HEK293T (cell line): Measurements from ENCODE around the gene SNRNP40.

ENCODE experiments used
- CTCF ChIA-PET: fragments of 350-600 bp; formaldehyde crosslinking; extraction: SDS; loops from one replicate; lab custom pipeline; 2021; ENCODE audit warnings: antibody characterized with exemption, inconsistent platforms; lab: Yijun Ruan, JAX
- POLR2A ChIA-PET: fragments of 350-600 bp; formaldehyde crosslinking; extraction: SDS; loops from one replicate; lab custom pipeline; 2020; ENCODE audit warnings: antibody characterized with exemption, inconsistent platforms; lab: Yijun Ruan, JAX
- DNase-seq: peaks from one replicate; pipeline ENCODE4 v3.0.0; 2012; ENCODE audit warnings: mixed read lengths; ENCODE audit errors: extremely low spot score
- ARNT ChIP-seq: fragments of 450-650 bp; IDR thresholded peaks from 2 replicates; pipeline ENCODE4 v1.6.1; 2017; ENCODE audit warnings: mild to moderate bottlenecking
- BHLHE40 ChIP-seq: fragments of 450-650 bp; IDR thresholded peaks from 2 replicates; pipeline ENCODE4 v1.6.1; 2016; ENCODE audit warnings: mild to moderate bottlenecking, moderate library complexity, borderline replicate concordance
- CTBP1 ChIP-seq: fragments of 450-650 bp; IDR thresholded peaks from 2 replicates; pipeline ENCODE4 v1.6.1; 2016; ENCODE audit warnings: borderline replicate concordance
- ELF4 ChIP-seq: fragments of 450-650 bp; IDR thresholded peaks from 2 replicates; pipeline ENCODE4 v1.6.1; 2017; ENCODE audit warnings: antibody characterized with exemption
- FOXA1 ChIP-seq: fragments of 450-650 bp; IDR thresholded peaks from 2 replicates; pipeline ENCODE4 v1.6.1; 2016; ENCODE audit warnings: mild to moderate bottlenecking
- FOXK2 ChIP-seq: fragments of 450-650 bp; IDR thresholded peaks from 2 replicates; pipeline ENCODE4 v1.6.1; 2016; ENCODE audit warnings: mild to moderate bottlenecking
- FOXM1 ChIP-seq: fragments of 450-650 bp; IDR thresholded peaks from 2 replicates; pipeline ENCODE4 v1.6.1; 2017; ENCODE audit warnings: mild to moderate bottlenecking, borderline replicate concordance
- HDGF ChIP-seq: fragments of 450-650 bp; IDR thresholded peaks from 2 replicates; pipeline ENCODE4 v1.6.1; 2017; ENCODE audit warnings: antibody characterized with exemption, borderline replicate concordance
- L3MBTL2 ChIP-seq: fragments of 450-650 bp; conservative IDR thresholded peaks from 2 replicates; pipeline ENCODE4 v1.6.1; 2016; ENCODE audit warnings: mild to moderate bottlenecking
- LEF1 ChIP-seq: fragments of 450-650 bp; IDR thresholded peaks from 2 replicates; pipeline ENCODE4 v1.6.1; 2017; ENCODE audit warnings: mild to moderate bottlenecking, borderline replicate concordance
- NFRKB ChIP-seq: fragments of 450-650 bp; IDR thresholded peaks from 2 replicates; pipeline ENCODE4 v1.6.1; 2016; ENCODE audit warnings: mild to moderate bottlenecking, moderate library complexity
- SP1 ChIP-seq: fragments of 450-650 bp; IDR thresholded peaks from 2 replicates; pipeline ENCODE4 v1.6.1; 2017
- SUZ12 ChIP-seq: fragments of 450-650 bp; IDR thresholded peaks from 2 replicates; pipeline ENCODE4 v1.6.1; 2016; ENCODE audit warnings: mild to moderate bottlenecking
- TARDBP ChIP-seq: fragments of 450-650 bp; IDR thresholded peaks from 2 replicates; pipeline ENCODE4 v1.6.1; 2016
- ZNF384 ChIP-seq: fragments of 450-650 bp; IDR thresholded peaks from 2 replicates; pipeline ENCODE4 v1.6.1; 2016
- TF ChIP-seq, protein P1 (sequence below): fragments of 450-650 bp; IDR thresholded peaks from 2 replicates; pipeline ENCODE4 v1.6.1; 2016

SNRNP40 gene

DNA sequence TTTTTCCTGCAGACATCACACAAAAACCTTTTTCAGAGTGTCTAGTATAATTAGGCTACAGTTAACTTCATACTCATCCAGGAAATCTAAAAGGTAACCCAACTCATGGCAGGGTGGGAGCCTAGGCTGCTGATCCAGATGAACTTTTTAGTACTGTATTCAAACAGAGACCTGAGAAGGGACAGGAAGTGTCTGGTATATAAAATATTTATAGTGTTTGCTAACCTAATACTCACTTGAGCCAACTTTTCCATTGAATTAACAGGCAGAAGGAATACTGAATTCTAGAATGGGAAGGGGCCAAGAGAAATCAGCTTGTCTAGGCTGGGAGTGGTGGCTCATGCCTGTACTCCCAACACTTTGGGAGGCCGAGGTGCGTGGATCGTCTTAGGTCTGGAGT lies 34.7 kb downstream of the SNRNP40 start:
- no peak for DNase-seq
- ChIA-PET CTCF (no interaction called here), POLR2A (no interaction called here)
- TF ChIP-seq LEF1 (no peak), ZNF384 (no peak), FOXA1 (no peak), CTBP1 (no peak), FOXK2 (no peak), TARDBP (no peak), BHLHE40 (no peak), ARNT (no peak), ELF4 (no peak), SP1 (no peak), HDGF (no peak), L3MBTL2 (no peak), SUZ12 (no peak), NFRKB (no peak), FOXM1 (no peak)
- TF ChIP-seq, protein P1, sequence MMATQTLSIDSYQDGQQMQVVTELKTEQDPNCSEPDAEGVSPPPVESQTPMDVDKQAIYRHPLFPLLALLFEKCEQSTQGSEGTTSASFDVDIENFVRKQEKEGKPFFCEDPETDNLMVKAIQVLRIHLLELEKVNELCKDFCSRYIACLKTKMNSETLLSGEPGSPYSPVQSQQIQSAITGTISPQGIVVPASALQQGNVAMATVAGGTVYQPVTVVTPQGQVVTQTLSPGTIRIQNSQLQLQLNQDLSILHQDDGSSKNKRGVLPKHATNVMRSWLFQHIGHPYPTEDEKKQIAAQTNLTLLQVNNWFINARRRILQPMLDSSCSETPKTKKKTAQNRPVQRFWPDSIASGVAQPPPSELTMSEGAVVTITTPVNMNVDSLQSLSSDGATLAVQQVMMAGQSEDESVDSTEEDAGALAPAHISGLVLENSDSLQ: no peak

DNA sequence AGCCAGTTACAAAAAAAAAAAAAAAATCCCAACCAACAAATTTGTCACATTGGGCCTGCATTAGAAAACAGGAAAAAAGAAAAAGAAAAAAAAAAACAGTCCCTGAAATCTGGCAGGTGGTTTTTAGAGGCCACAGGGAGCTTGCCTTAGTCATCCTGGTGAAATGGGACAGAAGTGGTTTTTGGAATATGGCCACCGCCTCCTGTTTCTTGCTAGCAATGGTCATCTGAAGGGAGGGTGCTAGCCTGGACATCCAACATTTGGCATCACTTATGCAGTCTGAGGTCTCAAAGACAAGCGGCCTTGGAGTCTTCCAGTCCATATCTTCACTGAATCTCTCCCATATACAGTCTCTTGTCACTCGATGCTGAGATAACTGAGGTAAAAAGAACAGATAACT lies 36.8 kb downstream of the SNRNP40 start:
- no peak for TF ChIP-seq SUZ12
- POLR2A ChIA-PET: no interaction called here
- CTCF ChIA-PET: no interaction called here
- no peak for DNase-seq

DNA sequence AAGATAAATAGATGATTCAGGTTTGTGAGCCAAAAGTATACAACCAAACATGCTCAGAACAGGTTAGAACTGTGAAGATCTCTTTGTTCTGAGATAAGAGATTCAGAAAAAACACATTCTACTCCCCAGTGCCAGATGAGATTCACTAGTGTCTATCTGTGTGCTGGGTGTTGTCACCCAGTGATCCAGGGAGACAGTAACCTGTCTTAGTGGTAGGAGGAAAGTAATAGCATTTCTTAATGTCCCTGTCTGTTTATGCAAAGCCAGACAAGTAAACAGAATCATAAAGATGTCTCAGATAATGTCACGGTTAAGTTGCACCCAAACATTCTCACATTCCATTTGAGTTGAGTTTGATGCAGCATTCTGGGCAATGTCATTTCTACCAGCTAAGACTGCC lies 38.0 kb downstream of the SNRNP40 start:
- TF ChIP-seq ELF4: no peak
- no peak for TF ChIP-seq SUZ12
- no peak for TF ChIP-seq LEF1
- TF ChIP-seq HDGF: no peak
- TF ChIP-seq CTBP1: no peak
- no peak for TF ChIP-seq NFRKB
- no peak for TF ChIP-seq ZNF384
- DNase-seq: no peak
- CTCF ChIA-PET: no interaction called here
- POLR2A ChIA-PET: no interaction called here

DNA sequence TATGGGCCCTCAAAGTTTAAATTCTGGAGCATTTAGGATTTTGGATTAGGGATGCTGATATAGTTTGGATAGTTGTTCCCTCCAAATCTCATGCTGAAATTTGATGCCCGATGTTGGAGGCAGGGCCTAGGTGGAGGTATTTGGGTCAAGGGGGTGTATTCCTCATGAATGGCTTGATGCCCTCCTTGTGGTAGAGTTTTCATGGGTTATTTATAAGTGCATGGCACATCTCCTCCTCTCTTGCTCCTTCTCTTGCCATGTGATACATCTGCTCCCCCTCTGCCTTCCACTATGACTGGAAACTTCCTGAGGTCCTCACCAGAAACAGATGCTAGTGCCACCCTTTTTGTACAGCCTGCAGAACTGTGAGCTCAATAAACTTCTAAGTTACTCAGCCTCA lies 39.4 kb downstream of the SNRNP40 start:
- POLR2A ChIA-PET: no interaction called here
- CTCF ChIA-PET: no interaction called here

DNA sequence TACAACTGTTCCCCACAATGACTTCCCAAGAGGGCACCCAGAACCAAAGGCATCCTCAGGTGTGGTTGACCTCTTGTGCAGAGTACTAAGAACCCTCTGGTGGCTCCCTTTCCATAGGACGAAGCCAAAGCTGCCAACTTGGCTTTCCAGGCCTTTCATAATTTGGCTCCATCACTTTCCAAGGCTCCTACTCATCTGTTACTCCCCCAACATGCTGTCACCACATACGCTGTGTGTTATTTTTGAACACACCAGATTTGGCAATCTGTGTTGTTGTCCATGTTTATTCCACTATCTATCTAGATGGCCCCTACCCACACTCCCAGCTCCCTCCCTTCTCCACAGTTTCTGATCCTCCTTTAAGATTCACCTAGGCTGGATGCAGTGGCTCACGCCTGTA lies 46.7 kb downstream of the SNRNP40 start:
- CTCF ChIA-PET: no interaction called here

More for the DNA sequence above, 39.4 kb downstream of the SNRNP40 start:
- TF ChIP-seq BHLHE40: no peak
- no peak for TF ChIP-seq TARDBP
- TF ChIP-seq ARNT: no peak
- TF ChIP-seq HDGF: no peak
- TF ChIP-seq ELF4: no peak
- TF ChIP-seq SP1: no peak
- TF ChIP-seq SUZ12: no peak
- no peak for TF ChIP-seq ZNF384
- TF ChIP-seq NFRKB: no peak
- no peak for TF ChIP-seq CTBP1
- no peak for TF ChIP-seq FOXA1
- DNase-seq: no peak

DNA sequence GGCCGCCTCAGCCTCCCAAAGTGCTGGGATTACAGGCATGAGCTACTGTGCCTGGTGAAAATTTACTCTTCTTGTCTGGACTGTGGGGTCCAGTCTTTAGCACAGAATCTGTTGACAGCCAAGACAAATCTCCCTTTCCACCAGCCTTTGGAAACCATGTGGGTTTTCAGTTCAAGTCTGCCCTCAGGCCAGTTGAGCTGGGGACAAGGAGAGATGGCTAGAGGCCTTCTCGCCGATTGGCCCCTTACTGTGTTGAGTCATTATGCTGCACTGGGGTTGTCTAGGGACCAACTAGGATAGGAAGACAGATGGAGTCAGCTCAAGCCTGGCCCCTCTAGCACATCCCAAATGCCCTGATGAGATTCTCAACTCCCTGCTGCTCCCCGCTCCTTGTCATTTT lies 48.3 kb downstream of the SNRNP40 start:
- CTCF ChIA-PET: no interaction called here
- TF ChIP-seq BHLHE40 (no peak), HDGF (no peak), ARNT (no peak), CTBP1 (no peak), TARDBP (no peak), FOXK2 (no peak)
- TF ChIP-seq, protein P1: no peak
- no peak for DNase-seq
- POLR2A ChIA-PET: no interaction called here

More for the DNA sequence above, 46.7 kb downstream of the SNRNP40 start:
- POLR2A ChIA-PET: no interaction called here
- DNase-seq: no peak
- TF ChIP-seq CTBP1 (no peak), TARDBP (no peak), SUZ12 (no peak), ELF4 (no peak), NFRKB (no peak), LEF1 (no peak), FOXM1 (no peak)

DNA sequence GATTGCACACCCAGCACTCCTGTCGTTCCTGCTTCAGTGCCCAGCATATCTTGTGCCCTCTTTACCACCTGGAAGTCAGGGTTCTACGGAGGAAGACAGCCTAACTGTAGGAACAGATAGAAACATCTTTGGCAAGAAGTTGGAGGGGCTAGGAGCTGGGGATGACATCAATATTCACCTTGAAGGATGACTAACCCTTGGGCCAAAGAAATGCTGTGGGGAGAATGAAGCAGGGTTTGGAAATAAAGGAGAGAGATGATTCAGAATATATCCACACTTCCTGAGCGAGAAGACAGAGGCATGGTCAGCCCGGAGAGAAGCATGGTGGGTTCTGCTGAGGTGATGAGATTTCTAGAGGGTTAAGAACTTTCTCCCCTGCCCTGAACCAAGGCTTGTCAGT lies 52.3 kb downstream of the SNRNP40 start:
- DNase-seq: no peak
- ChIA-PET CTCF (interaction anchor here (1.1 kb wide), 1 partner anchor 16 kb away, joined by 4 read pairs; no protein-coding TSS in a partner anchor), POLR2A (no interaction called here)

More for the DNA sequence above, 52.3 kb downstream of the SNRNP40 start:
- no peak for TF ChIP-seq SP1
- TF ChIP-seq CTBP1: no peak
- no peak for TF ChIP-seq L3MBTL2
- no peak for TF ChIP-seq ZNF384
- no peak for TF ChIP-seq BHLHE40
- no peak for TF ChIP-seq FOXK2
- no peak for TF ChIP-seq FOXM1
- TF ChIP-seq HDGF: no peak
- no peak for TF ChIP-seq SUZ12
